ENCODE measurements around the gene COTL1. TPM values are rescaled to one million over a fixed set of nuclear protein-coding genes. Genes with fewer than 3 reads are reported as not detected.

COTL1 gene
- total and polyA plus RNA-seq, 2 donors from 2014 or later, result 122 to 136 TPM

DNA sequence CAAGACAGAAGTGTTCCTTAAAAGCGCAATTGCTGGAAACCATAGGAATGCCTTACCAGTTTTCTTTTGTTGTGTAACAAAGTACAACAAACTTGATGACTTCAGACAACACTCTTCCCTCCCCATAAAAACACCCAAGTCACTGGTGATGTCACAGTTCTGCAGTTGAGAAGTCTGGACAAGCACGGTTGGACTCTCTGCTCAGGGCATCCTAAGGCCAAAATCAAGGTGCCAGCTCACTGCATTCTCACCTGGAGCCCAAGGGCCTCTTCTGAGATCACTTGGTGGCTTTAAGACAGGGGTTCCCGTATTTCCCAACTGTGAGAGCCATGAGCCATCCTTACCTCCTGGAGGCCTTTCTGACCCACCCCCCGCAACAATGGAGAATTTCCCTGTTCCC is 67.8 kb downstream of the COTL1 start:
- Histone ChIP-seq H3K27me3 (ENCODE audit: control insufficient read depth, insufficient read depth, low read length) (no peaks in the 10 kb centered on the region), H3K27ac (ENCODE audit: low read depth in 2 of 2, low read length in 2 of 2) (no peak overlapping the region), H3K9me3 (ENCODE audit: control insufficient read depth in 2 of 3, insufficient read depth in 1 of 3, low read length in 3 of 3) (no peaks in the 10 kb centered on the region), H3K4me3 (ENCODE audit: low read length in 3 of 3) (no peak overlapping the region), H3K9ac (ENCODE audit: low read length in 3 of 3) (no peak overlapping the region), H3K36me3 (ENCODE audit: control insufficient read depth in 2 of 3, insufficient read depth in 3 of 3, low read length in 3 of 3) (no peaks in the 10 kb centered on the region), H3K4me1 (ENCODE audit: control insufficient read depth in 2 of 3, insufficient read depth in 2 of 3, low read depth in 1 of 3, low read length in 3 of 3) (no peaks in the 10 kb centered on the region)
- intact Hi-C loops (cut with DNase I), result no loop called here
- DNase-seq (no peak), FAIRE-seq (no peak)
- TF ChIP-seq, protein P1, sequence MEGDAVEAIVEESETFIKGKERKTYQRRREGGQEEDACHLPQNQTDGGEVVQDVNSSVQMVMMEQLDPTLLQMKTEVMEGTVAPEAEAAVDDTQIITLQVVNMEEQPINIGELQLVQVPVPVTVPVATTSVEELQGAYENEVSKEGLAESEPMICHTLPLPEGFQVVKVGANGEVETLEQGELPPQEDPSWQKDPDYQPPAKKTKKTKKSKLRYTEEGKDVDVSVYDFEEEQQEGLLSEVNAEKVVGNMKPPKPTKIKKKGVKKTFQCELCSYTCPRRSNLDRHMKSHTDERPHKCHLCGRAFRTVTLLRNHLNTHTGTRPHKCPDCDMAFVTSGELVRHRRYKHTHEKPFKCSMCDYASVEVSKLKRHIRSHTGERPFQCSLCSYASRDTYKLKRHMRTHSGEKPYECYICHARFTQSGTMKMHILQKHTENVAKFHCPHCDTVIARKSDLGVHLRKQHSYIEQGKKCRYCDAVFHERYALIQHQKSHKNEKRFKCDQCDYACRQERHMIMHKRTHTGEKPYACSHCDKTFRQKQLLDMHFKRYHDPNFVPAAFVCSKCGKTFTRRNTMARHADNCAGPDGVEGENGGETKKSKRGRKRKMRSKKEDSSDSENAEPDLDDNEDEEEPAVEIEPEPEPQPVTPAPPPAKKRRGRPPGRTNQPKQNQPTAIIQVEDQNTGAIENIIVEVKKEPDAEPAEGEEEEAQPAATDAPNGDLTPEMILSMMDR (IDR thresholded peaks at IDR 0.05; ENCODE audit: borderline replicate concordance, extremely low read depth, insufficient read depth), result no peak

DNA sequence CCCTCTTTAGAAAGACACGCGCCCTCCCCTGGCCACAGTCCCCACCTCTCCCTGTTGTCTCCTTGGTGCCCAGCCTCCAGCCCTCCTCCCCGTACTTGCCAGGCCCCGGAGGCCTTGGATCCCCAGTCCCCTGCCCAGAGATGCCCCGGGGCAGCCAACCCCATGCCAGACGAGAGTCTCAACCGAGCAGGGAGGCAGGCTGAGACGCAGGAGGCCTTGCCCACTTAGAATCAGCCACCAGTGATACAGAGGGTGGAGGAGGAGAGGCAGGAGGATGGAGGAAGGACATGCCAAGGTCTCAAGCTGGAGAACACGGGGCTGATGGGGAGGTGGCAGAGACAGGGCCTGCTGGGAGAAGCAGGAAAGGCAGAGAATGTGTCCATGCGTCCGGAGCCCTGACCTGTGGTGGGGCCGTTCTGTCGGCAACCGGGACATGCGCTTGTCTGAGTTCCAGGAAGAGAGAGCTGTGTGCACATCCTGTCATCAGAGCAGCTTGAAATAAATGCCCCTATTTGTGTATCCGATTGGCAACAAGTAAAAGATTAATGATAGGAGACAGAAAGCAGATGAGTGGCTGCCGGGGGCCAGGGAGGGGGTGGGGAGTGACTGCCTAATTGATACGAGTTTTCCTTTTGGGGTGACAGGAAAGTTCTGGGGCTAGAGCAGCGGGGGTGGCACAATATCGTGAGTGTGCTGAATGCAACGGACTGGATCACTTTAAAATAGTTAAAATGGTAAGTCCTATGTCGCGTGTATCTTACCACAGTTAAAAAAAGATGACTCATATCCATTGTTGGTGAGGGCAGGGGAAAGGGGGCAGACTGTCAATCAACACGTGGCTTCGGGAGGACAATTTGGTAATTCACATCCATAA is 68.7 kb downstream of the COTL1 start:
- TF ChIP-seq, protein P1 (IDR thresholded peaks at IDR 0.05; ENCODE audit: borderline replicate concordance, extremely low read depth, insufficient read depth), result no peak
- peak in 2 of 5 donors; percentile 57 to 83 for DNase-seq
- peak overlapping the region; percentile 63 to 65 for H3K27ac ChIP-seq (ENCODE audit: low read depth in 2 of 2, low read length in 2 of 2)
- H3K9ac ChIP-seq (ENCODE audit: low read length in 3 of 3), result no peak overlapping the region
- H3K9me3 ChIP-seq (ENCODE audit: control insufficient read depth in 2 of 3, insufficient read depth in 1 of 3, low read length in 3 of 3), result no peaks in the 10 kb centered on the region
- intact Hi-C loops (cut with DNase I), result no loop called here
- no peaks in the 10 kb centered on the region for H3K36me3 ChIP-seq (ENCODE audit: control insufficient read depth in 2 of 3, insufficient read depth in 3 of 3, low read length in 3 of 3)
- FAIRE-seq, result no peak
- no peaks in the 10 kb centered on the region for H3K4me1 ChIP-seq (ENCODE audit: control insufficient read depth in 2 of 3, insufficient read depth in 2 of 3, low read depth in 1 of 3, low read length in 3 of 3)
- no peaks in the 10 kb centered on the region for H3K27me3 ChIP-seq (ENCODE audit: control insufficient read depth, insufficient read depth, low read length)
- no peak overlapping the region for H3K4me3 ChIP-seq (ENCODE audit: low read length in 3 of 3)

DNA sequence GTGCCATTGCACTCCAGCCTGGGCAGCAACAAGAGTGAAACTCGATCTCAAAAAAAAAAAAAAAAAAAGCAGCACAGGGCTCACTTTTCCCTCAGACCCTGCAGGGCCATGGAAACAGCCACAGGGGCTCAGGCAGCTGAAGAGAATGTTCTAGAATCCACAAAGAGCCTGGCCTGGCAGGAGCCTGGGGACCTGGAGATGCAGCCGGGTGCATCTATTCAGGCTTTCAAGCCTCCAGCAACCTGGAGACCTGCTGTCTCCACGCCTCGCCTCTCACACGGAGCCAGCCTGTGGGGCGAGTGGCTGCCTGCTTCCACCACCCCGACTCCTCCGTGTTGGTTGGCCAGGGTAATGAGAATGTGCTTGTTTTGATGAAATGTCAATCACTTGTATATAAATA is 69.4 kb downstream of the COTL1 start:
- FAIRE-seq, result no peak
- TF ChIP-seq, protein P1 (IDR thresholded peaks at IDR 0.05; ENCODE audit: borderline replicate concordance, extremely low read depth, insufficient read depth), result no peak
- Histone ChIP-seq H3K9me3 (ENCODE audit: control insufficient read depth in 2 of 3, insufficient read depth in 1 of 3, low read length in 3 of 3) (no peaks in the 10 kb centered on the region), H3K36me3 (ENCODE audit: control insufficient read depth in 2 of 3, insufficient read depth in 3 of 3, low read length in 3 of 3) (no peaks in the 10 kb centered on the region), H3K27ac (ENCODE audit: low read depth in 2 of 2, low read length in 2 of 2) (no peak overlapping the region), H3K27me3 (ENCODE audit: control insufficient read depth, insufficient read depth, low read length) (no peaks in the 10 kb centered on the region), H3K9ac (ENCODE audit: low read length in 3 of 3) (no peak overlapping the region), H3K4me3 (ENCODE audit: low read length in 3 of 3) (no peak overlapping the region), H3K4me1 (ENCODE audit: control insufficient read depth in 2 of 3, insufficient read depth in 2 of 3, low read depth in 1 of 3, low read length in 3 of 3) (no peaks in the 10 kb centered on the region)
- DNase-seq, result no peak
- intact Hi-C loops (cut with DNase I), result no loop called here

Data from kidney (tissue), 14 donors.